OCI-LY1 (cell line): ENCODE data around the gene DIAPH1.

Source experiments
- H2AFZ ChIP-seq: fragments of 200-600 bp; sonication (generic), shearing (Covaris generic); 2 replicates; pipeline ENCODE4 v1.6.0; 2014; ENCODE audit warnings: antibody characterized with exemption, mild to moderate bottlenecking, low read length
- H3F3A ChIP-seq: fragments of 200-600 bp; sonication (generic), shearing (Covaris generic); 2 replicates; pipeline ENCODE4 v1.6.0; 2014; ENCODE audit warnings: mild to moderate bottlenecking, antibody characterized with exemption, low read length, moderate library complexity; ENCODE audit not compliant: insufficient read depth
- H3K27ac ChIP-seq: fragments of 200-600 bp; sonication (generic); 2 replicates; pipeline ENCODE4 v1.5.1; 2014; ENCODE audit warnings: low read length, mixed run types, mild to moderate bottlenecking, low read depth; ENCODE audit not compliant: poor library complexity, severe bottlenecking
- H3K27me3 ChIP-seq: fragments of 200-600 bp; sonication (generic); 2 replicates; pipeline ENCODE4 v1.6.0; 2014; ENCODE audit warnings: antibody characterized with exemption, mild to moderate bottlenecking, low read length, moderate library complexity; ENCODE audit not compliant: insufficient read depth
- H3K36me3 ChIP-seq: fragments of 200-600 bp; sonication (generic); 2 replicates; pipeline ENCODE4 v1.6.1; 2014; ENCODE audit warnings: mild to moderate bottlenecking, antibody characterized with exemption, low read length, moderate library complexity, mixed read lengths; ENCODE audit not compliant: insufficient read depth
- H3K4me1 ChIP-seq: fragments of 200-600 bp; sonication (generic); 2 replicates; pipeline ENCODE4 v1.5.1; 2014; ENCODE audit warnings: mild to moderate bottlenecking, low read length, moderate library complexity; ENCODE audit not compliant: insufficient read depth, severe bottlenecking
- H3K4me2 ChIP-seq: fragments of 200-600 bp; sonication (generic), shearing (Covaris generic); 2 replicates; pipeline ENCODE4 v1.6.1; 2014; ENCODE audit warnings: low read length
- H3K4me3 ChIP-seq: fragments of 200-600 bp; sonication (generic); 2 replicates; pipeline ENCODE4 v1.5.1; 2014; ENCODE audit warnings: low read length, low read depth, mild to moderate bottlenecking, mixed read lengths; ENCODE audit not compliant: poor library complexity, severe bottlenecking
- H3K79me2 ChIP-seq: fragments of 200-600 bp; shearing (Covaris generic); 2 replicates; pipeline ENCODE4 v1.6.1; 2016; ENCODE audit warnings: mixed run types, low read length, mixed read lengths; ENCODE audit not compliant: insufficient read depth
- H3K9ac ChIP-seq: fragments of 200-600 bp; sonication (generic), shearing (Covaris generic); 2 replicates; pipeline ENCODE4 v1.6.1; 2014; ENCODE audit warnings: mild to moderate bottlenecking, low read length, mixed read lengths
- H3K9me2 ChIP-seq: fragments of 200-600 bp; sonication (generic), shearing (Covaris generic); 2 replicates; pipeline ENCODE4 v1.6.1; 2014; ENCODE audit warnings: low read depth, mild to moderate bottlenecking, low read length, mixed read lengths
- H3K9me3 ChIP-seq: fragments of 200-600 bp; shearing (Covaris generic); 2 replicates; pipeline ENCODE4 v1.6.1; 2014; ENCODE audit warnings: low read length, mixed read lengths
- H4K20me1 ChIP-seq: fragments of 200-600 bp; sonication (generic), shearing (Covaris generic); 2 replicates; pipeline ENCODE4 v1.6.0; 2016; ENCODE audit warnings: mild to moderate bottlenecking, low read length; ENCODE audit not compliant: insufficient read depth
- CTCF ChIP-seq: fragments of 200-600 bp; sonication (generic), shearing (Covaris generic); IDR thresholded peaks from 2 replicates; pipeline ENCODE4 v1.5.1; 2017; ENCODE audit warnings: mild to moderate bottlenecking, antibody characterized with exemption, low read length, moderate library complexity, mixed read lengths
- EZH2 ChIP-seq: fragments of 200-600 bp; sonication (generic), shearing (Covaris generic); IDR thresholded peaks from 2 replicates; pipeline ENCODE4 v1.8.0; 2017; ENCODE audit warnings: borderline replicate concordance, mixed run types, mild to moderate bottlenecking, antibody characterized with exemption, low read length, moderate library complexity, mixed read lengths

The DIAPH1 gene

GRCh38 chr5:141510850-141511601 lies 107.8 kb downstream of the DIAPH1 start:
- Histone ChIP-seq H3F3A (no peaks in the 10 kb centered on the region), H3K4me2 (peak overlapping the region; percentile 86), H3K4me1 (peaks cover 98% of the 10 kb centered on the region), H3K79me2 (no peaks in the 10 kb centered on the region), H3K9me3 (no peaks in the 10 kb centered on the region), H4K20me1 (no peaks in the 10 kb centered on the region), H3K27me3 (no peaks in the 10 kb centered on the region), H3K27ac (peak overlapping the region; percentile 90), H3K4me3 (peak overlapping the region; percentile 56), H2AFZ (no peak overlapping the region), H3K9me2 (no peaks in the 10 kb centered on the region), H3K9ac (peak overlapping the region; percentile 58), H3K36me3 (no peaks in the 10 kb centered on the region)
- TF ChIP-seq CTCF (no peak), EZH2 (no peak)

GRCh38 chr5:141510160-141510559 lies 108.6 kb downstream of the DIAPH1 start:
- no peaks in the 10 kb centered on the region for H3K79me2 ChIP-seq
- peak overlapping the region; percentile 56 for H3K4me3 ChIP-seq
- H3K27ac ChIP-seq: peak overlapping the region; percentile 90
- no peaks in the 10 kb centered on the region for H4K20me1 ChIP-seq
- peak overlapping the region; percentile 58 for H3K9ac ChIP-seq
- no peaks in the 10 kb centered on the region for H3K9me3 ChIP-seq
- H3K27me3 ChIP-seq: no peaks in the 10 kb centered on the region
- H3K4me1 ChIP-seq: peaks cover 89% of the 10 kb centered on the region
- TF ChIP-seq EZH2: no peak
- TF ChIP-seq CTCF: no peak
- H2AFZ ChIP-seq: no peak overlapping the region
- H3K9me2 ChIP-seq: no peaks in the 10 kb centered on the region
- H3K36me3 ChIP-seq: no peaks in the 10 kb centered on the region
- H3F3A ChIP-seq: no peaks in the 10 kb centered on the region
- H3K4me2 ChIP-seq: peak overlapping the region; percentile 86

- H3K36me3 ChIP-seq: no peaks in the 10 kb centered on the region
- no peaks in the 10 kb centered on the region for H3K79me2 ChIP-seq
- no peaks in the 10 kb centered on the region for H3K9me2 ChIP-seq
- no peaks in the 10 kb centered on the region for H3K27me3 ChIP-seq
- TF ChIP-seq CTCF (no peak), EZH2 (no peak)
- no peaks in the 10 kb centered on the region for H3K9me3 ChIP-seq
- no peak overlapping the region for H2AFZ ChIP-seq
- H3F3A ChIP-seq: no peaks in the 10 kb centered on the region
- H3K4me2 ChIP-seq: peak overlapping the region; percentile 86
- H3K9ac ChIP-seq: peak overlapping the region; percentile 58; the same call in 1 of the 2 replicates
- peak overlapping the region; percentile 56 for H3K4me3 ChIP-seq
- peak overlapping the region; percentile 90 for H3K27ac ChIP-seq
- H4K20me1 ChIP-seq: no peaks in the 10 kb centered on the region
- peaks cover 84% of the 10 kb centered on the region for H3K4me1 ChIP-seq
These were observed 109.8 kb downstream of the DIAPH1 start for GRCh38 chr5:141508798-141509611.
